SK-N-SH (cell line): ENCODE results near the gene RRP15. TPM values are rescaled to one million over a fixed set of nuclear protein-coding genes. Genes with fewer than 3 reads are reported as not detected.

ENCODE experiments used
- CTCF ChIA-PET: fragments of 300-600, 350-600 bp; formaldehyde crosslinking; extraction: SDS; loops from one replicate; lab custom pipeline; 2021; lab: Yijun Ruan, JAX
- POLR2A ChIA-PET: fragments of 350-600 bp; sonication (Branson Sonifier 250); formaldehyde crosslinking; extraction: SDS; loops from one replicate; lab custom pipeline; 2020; ENCODE audit warnings: antibody characterized with exemption, inconsistent platforms; lab: Yijun Ruan, JAX
- DNase-seq: peaks from one replicate; pipeline ENCODE4 v3.0.0; 2012
- H2AFZ ChIP-seq: fragments of 200-600 bp; sonication (generic); 2 replicates; pipeline ENCODE4 v1.8.1; 2016; ENCODE audit warnings: antibody characterized with exemption, mild to moderate bottlenecking, low read depth
- H3F3A ChIP-seq: fragments of 200-600 bp; sonication (generic); replicated peaks from 2 replicates; pipeline ENCODE3; 2016; ENCODE audit warnings: antibody characterized with exemption, mild to moderate bottlenecking; ENCODE audit not compliant: insufficient read depth
- H3K27ac ChIP-seq, 2 experiments: fragments of 200-500 bp in 1 of 2; fragments of 200-600 bp in 1 of 2; sonication (Bioruptor generic) in 1 of 2; sonication (generic), shearing (Covaris generic) in 1 of 2; 2 replicates each; pipeline versions ENCODE4 v1.5.1 to v1.6.1; 2014 to 2016; ENCODE audit warnings: low read depth in 2 of 2, inconsistent platforms in 1 of 2, low read length in 1 of 2, mild to moderate bottlenecking in 1 of 2, mixed read lengths in 1 of 2
- H3K27me3 ChIP-seq: fragments of 200-600 bp; sonication (generic), shearing (Covaris generic); 2 replicates; pipeline ENCODE4 v1.6.1; 2016; ENCODE audit warnings: mixed run types; ENCODE audit not compliant: insufficient read depth
- H3K36me3 ChIP-seq, 2 experiments: fragments of 200-500 bp in 1 of 2; fragments of 200-600 bp in 1 of 2; sonication (Bioruptor generic) in 1 of 2; sonication (generic) in 1 of 2; replicated peaks in 1 of 2; 2 replicates each; pipeline versions ENCODE3 to v1.5.1; 2014 to 2016; ENCODE audit warnings: low read length in 1 of 2, mild to moderate bottlenecking in 1 of 2; ENCODE audit not compliant: insufficient read depth in 2 of 2, control insufficient read depth in 1 of 2
- H3K4me1 ChIP-seq, 2 experiments: fragments of 200-500 bp in 1 of 2; fragments of 200-600 bp in 1 of 2; sonication (Bioruptor generic) in 1 of 2; sonication (generic), shearing (Covaris generic) in 1 of 2; 2 replicates each; pipeline versions ENCODE4 v1.5.1 to v1.6.1; 2014 to 2016; ENCODE audit warnings: low read depth in 1 of 2, low read length in 1 of 2, mixed run types in 1 of 2; ENCODE audit not compliant: insufficient read depth in 2 of 2, control insufficient read depth in 1 of 2
- H3K4me2 ChIP-seq: fragments of 200-600 bp; sonication (generic), shearing (Covaris generic); 2 replicates; pipeline ENCODE4 v1.6.1; 2017; ENCODE audit warnings: mixed run types
- H3K4me3 ChIP-seq, 2 experiments: fragments of 200-500 bp in 1 of 2; fragments of 200-600 bp in 1 of 2; sonication (Bioruptor generic) in 1 of 2; sonication (generic), shearing (Covaris generic) in 1 of 2; 2 replicates each; pipeline versions ENCODE4 v1.5.1 to v1.8.1; 2014 to 2016; ENCODE audit warnings: low read depth in 2 of 2, inconsistent platforms in 1 of 2, low read length in 1 of 2, mild to moderate bottlenecking in 1 of 2, mixed read lengths in 1 of 2, moderate library complexity in 1 of 2
- H3K79me2 ChIP-seq: fragments of 200-600 bp; sonication (generic); 2 replicates; pipeline ENCODE4 v1.8.1; 2017; ENCODE audit warnings: mild to moderate bottlenecking; ENCODE audit not compliant: insufficient read depth
- H3K9ac ChIP-seq: fragments of 200-600 bp; sonication (generic); 2 replicates; pipeline ENCODE4 v1.6.1; 2017; ENCODE audit warnings: mixed run types
- H3K9me2 ChIP-seq: fragments of 200-600 bp; sonication (generic); 2 replicates; pipeline ENCODE4 v1.6.1; 2017; ENCODE audit warnings: mixed run types
- H3K9me3 ChIP-seq: fragments of 200-600 bp; sonication (generic); 2 replicates; pipeline ENCODE4 v1.6.1; 2017; ENCODE audit warnings: mixed run types, mild to moderate bottlenecking, moderate library complexity
- H4K20me1 ChIP-seq: fragments of 200-600 bp; sonication (generic); 2 replicates; pipeline ENCODE4 v1.6.1; 2017; ENCODE audit warnings: mild to moderate bottlenecking, mixed run types; ENCODE audit not compliant: insufficient read depth
- ELF1 ChIP-seq: IDR thresholded peaks from 2 replicates; pipeline ENCODE4 v1.4.0; 2012
- EP300 ChIP-seq, 2 experiments: IDR thresholded peaks; 2 replicates each; pipeline versions ENCODE4 v1.4.0 to v1.6.1; 2012; ENCODE audit warnings: borderline replicate concordance in 1 of 2, low read depth in 1 of 2, low read length in 1 of 2
- FOSL2 ChIP-seq: IDR thresholded peaks from 2 replicates; pipeline ENCODE4 v1.4.0; 2012; ENCODE audit warnings: low read depth, mild to moderate bottlenecking, moderate library complexity, borderline replicate concordance
- FOXM1 ChIP-seq: IDR thresholded peaks from 2 replicates; pipeline ENCODE4 v1.4.0; 2012; ENCODE audit warnings: low read depth, mild to moderate bottlenecking
- GABPA ChIP-seq: IDR thresholded peaks from 2 replicates; pipeline ENCODE4 v1.4.0; 2012; ENCODE audit warnings: low read depth, mild to moderate bottlenecking
- GATA2 ChIP-seq: sonication (generic); formaldehyde crosslinking; IDR thresholded peaks from 2 replicates; pipeline ENCODE4 v1.5.0; 2020; ENCODE audit warnings: mild to moderate bottlenecking, missing genetic modification reagents
- JUND ChIP-seq: IDR thresholded peaks from 2 replicates; pipeline ENCODE4 v1.4.0; 2012
- MAX ChIP-seq: IDR thresholded peaks from 2 replicates; pipeline ENCODE4 v1.4.0; 2012; ENCODE audit warnings: low read depth
- MEF2A ChIP-seq: IDR thresholded peaks from 2 replicates; pipeline ENCODE4 v1.4.0; 2012; ENCODE audit warnings: low read depth, borderline replicate concordance
- NFIC ChIP-seq: IDR thresholded peaks from 2 replicates; pipeline ENCODE4 v1.4.0; 2012; ENCODE audit warnings: borderline replicate concordance
- NRF1 ChIP-seq: IDR thresholded peaks from 2 replicates; pipeline ENCODE4 v1.6.1; 2012; ENCODE audit warnings: low read depth, mild to moderate bottlenecking, low read length
- PBX3 ChIP-seq: IDR thresholded peaks from 2 replicates; pipeline ENCODE4; 2012
- POLR2AphosphoS5 ChIP-seq: IDR thresholded peaks from 2 replicates; pipeline ENCODE4 v1.6.1; 2012; ENCODE audit warnings: low read depth, low read length
- SMC3 ChIP-seq: IDR thresholded peaks from 2 replicates; pipeline ENCODE4 v1.6.1; 2012; ENCODE audit warnings: low read depth, low read length, improper control_type of control experiment
- TAF1 ChIP-seq: IDR thresholded peaks from 2 replicates; pipeline ENCODE4 v1.6.1; 2012; ENCODE audit warnings: low read depth, mild to moderate bottlenecking, low read length, moderate library complexity, borderline replicate concordance
- TCF12 ChIP-seq: IDR thresholded peaks from 2 replicates; pipeline ENCODE4 v1.4.0; 2012
- YY1 ChIP-seq: IDR thresholded peaks from 2 replicates; pipeline ENCODE4 v1.4.0; 2012; ENCODE audit warnings: low read depth, mild to moderate bottlenecking
- ZBTB33 ChIP-seq: IDR thresholded peaks from 2 replicates; pipeline ENCODE4 v1.4.0; 2012; ENCODE audit warnings: low read depth, borderline replicate concordance
- WGBS: methylation state at CpG from one replicate; pipeline ENCODE4 v1.1.6; 2017; ENCODE audit warnings: low lambda C conversion rate; 5-methylcytosine and 5-hydroxymethylcytosine counted together
- polyA plus RNA-seq, 3 experiments: library from polyadenylated mRNA; depleted of rRNA; stranded (reverse); fragments of >200 nt; gene quantifications; 2 replicates each; pipeline ENCODE4 v1.2.3, GENCODE V29; 2012
- small RNA-seq, 7 experiments: library from RNA; depleted of rRNA; stranded (forward); fragments of <200 nt; gene quantifications; one replicate each; pipeline ENCODE3, GENCODE V24; 2012

Gene RRP15
- polyA plus RNA-seq, 1 of the 3 experiments (the other 2 are of a cell fraction) = 2.1 TPM

GRCh38 chr1:218383681-218384080 is 98.6 kb downstream of the RRP15 start:
- Histone ChIP-seq H3K79me2 (no peaks in the 10 kb centered on the region), H3K4me2 (no peak overlapping the region), H2AFZ (no peak overlapping the region), H3K9me3 (no peaks in the 10 kb centered on the region), H3K4me3 (no peak overlapping the region), H3K9me2 (no peaks in the 10 kb centered on the region), H3K36me3 (no peaks in the 10 kb centered on the region), H4K20me1 (no peaks in the 10 kb centered on the region), H3K9ac (no peak overlapping the region), H3K27me3 (no peaks in the 10 kb centered on the region), H3K27ac (no peak overlapping the region), H3F3A (peaks cover 12% of the 10 kb centered on the region), H3K4me1 (peaks cover 16 to 26% of the 10 kb centered on the region in 2 experiments; a peak in 3 of 4 replicates)
- TF ChIP-seq SMC3 (no peak), MEF2A (no peak), ZBTB33 (no peak)
- POLR2A ChIA-PET = no interaction called here
- WGBS = 83% methylated on average over 8 of the region's 8 CpGs
- no peak for DNase-seq
- CTCF ChIA-PET = interaction anchor here (0.7 to 1.4 kb wide), 2 partner anchors 21 to 1317 kb away, joined by 3 to 4 read pairs; no protein-coding TSS in a partner anchor

GRCh38 chr1:218384581-218384993 is 99.5 kb downstream of the RRP15 start:
- DNase-seq = no peak
- ChIA-PET POLR2A (no interaction called here), CTCF (interaction anchor here (0.7 to 1.4 kb wide), 2 partner anchors 20 to 1316 kb away, joined by 3 to 4 read pairs; no protein-coding TSS in a partner anchor)
- peak; percentile 73 for TF ChIP-seq TCF12
- peak; percentile 35; the same call in 1 of the 2 replicates for TF ChIP-seq POLR2AphosphoS5
- no peak for TF ChIP-seq YY1
- peak; percentile 73 for TF ChIP-seq JUND
- TF ChIP-seq GABPA = no peak
- no peak for TF ChIP-seq FOXM1
- TF ChIP-seq EP300 (IDR thresholded peaks at IDR 0.05; ENCODE audit: borderline replicate concordance in 1 of 2, low read depth in 1 of 2, low read length in 1 of 2) = peak in 1 of 2 experiments; percentile 45; a peak in 1 of 4 replicates
- TF ChIP-seq ELF1 = no peak
- TF ChIP-seq MAX = peak; percentile 74
- TF ChIP-seq NRF1 = no peak
- TF ChIP-seq NFIC = peak; percentile 23; the same call in 1 of the 2 replicates
- TF ChIP-seq PBX3 = peak; percentile 85
- TF ChIP-seq FOSL2 = peak; percentile 84
- TF ChIP-seq GATA2 (CRISPR knock-in tag) = no peak
- TF ChIP-seq TAF1 = no peak
- Histone ChIP-seq H3K4me2 (no peak overlapping the region), H3K27ac (peak overlapping the region in 1 of 2 experiments; percentile 40; a peak in 2 of 4 replicates), H3K9ac (no peak overlapping the region), H3K4me3 (no peak overlapping the region), H3K79me2 (no peaks in the 10 kb centered on the region), H3K4me1 (peaks cover 16 to 24% of the 10 kb centered on the region in 2 experiments; a peak in 3 of 4 replicates), H2AFZ (peak overlapping the region; percentile 38; the same call in 1 of the 2 replicates), H3K9me3 (no peaks in the 10 kb centered on the region), H4K20me1 (no peaks in the 10 kb centered on the region), H3F3A (peaks cover 10% of the 10 kb centered on the region), H3K36me3 (no peaks in the 10 kb centered on the region), H3K27me3 (no peaks in the 10 kb centered on the region), H3K9me2 (no peaks in the 10 kb centered on the region)
- 25% methylated on average over 5 of the region's 6 CpGs for WGBS

Small RNAs within 50 kb of the gene (small RNA-seq; reads per million reads assigned to genes)
- gene AC096638.1 = 0 reads per million in 7 experiments

Other genes starting within 250 kb of the RRP15 start
- gene TGFB2, start 60.0 kb downstream of the RRP15 start, polyA plus RNA-seq (2012; rRNA removed) = 2.4 and 3.8 TPM in 2 replicates